ENCODE data around the gene CD163L1.

DNA sequence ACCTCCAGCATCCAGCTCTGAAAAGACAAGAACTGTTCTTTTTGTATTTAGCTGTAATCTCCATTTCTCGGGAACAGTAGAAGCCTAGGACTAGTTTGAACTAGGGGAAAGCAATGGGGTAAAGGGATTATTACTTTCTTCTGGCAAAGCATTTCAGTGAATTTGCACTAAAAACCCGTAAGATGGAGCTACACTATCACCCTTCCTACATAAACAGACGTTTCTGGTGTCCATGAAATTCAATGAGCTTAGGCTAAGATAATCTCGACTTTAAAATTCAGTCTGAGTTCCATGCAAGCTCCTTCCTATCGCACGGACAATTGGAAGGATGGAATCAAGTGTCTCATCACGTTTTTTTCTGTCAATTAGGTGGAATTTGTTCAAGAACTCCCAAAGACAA, 116.0 kb downstream of the CD163L1 start:
- TF ChIP-seq, protein P1, sequence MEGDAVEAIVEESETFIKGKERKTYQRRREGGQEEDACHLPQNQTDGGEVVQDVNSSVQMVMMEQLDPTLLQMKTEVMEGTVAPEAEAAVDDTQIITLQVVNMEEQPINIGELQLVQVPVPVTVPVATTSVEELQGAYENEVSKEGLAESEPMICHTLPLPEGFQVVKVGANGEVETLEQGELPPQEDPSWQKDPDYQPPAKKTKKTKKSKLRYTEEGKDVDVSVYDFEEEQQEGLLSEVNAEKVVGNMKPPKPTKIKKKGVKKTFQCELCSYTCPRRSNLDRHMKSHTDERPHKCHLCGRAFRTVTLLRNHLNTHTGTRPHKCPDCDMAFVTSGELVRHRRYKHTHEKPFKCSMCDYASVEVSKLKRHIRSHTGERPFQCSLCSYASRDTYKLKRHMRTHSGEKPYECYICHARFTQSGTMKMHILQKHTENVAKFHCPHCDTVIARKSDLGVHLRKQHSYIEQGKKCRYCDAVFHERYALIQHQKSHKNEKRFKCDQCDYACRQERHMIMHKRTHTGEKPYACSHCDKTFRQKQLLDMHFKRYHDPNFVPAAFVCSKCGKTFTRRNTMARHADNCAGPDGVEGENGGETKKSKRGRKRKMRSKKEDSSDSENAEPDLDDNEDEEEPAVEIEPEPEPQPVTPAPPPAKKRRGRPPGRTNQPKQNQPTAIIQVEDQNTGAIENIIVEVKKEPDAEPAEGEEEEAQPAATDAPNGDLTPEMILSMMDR (conservative IDR thresholded peaks at IDR 0.05 in 1 of 2, IDR thresholded peaks at IDR 0.05 in 1 of 2; ENCODE audit: low read depth in 1 of 2, low read length in 2 of 2): no peak
- TF ChIP-seq EZH2 (IDR thresholded peaks at IDR 0.05; ENCODE audit: low read length, missing control alignments): no peak

Data from fibroblast of lung (primary cell).